Measurements from ENCODE around the gene GLIPR2. TPM values are rescaled to one million over a fixed set of nuclear protein-coding genes. Genes with fewer than 3 reads are reported as not detected.

Gene GLIPR2
- polyA plus RNA-seq, 1 of the 3 experiments (the other 2 are of a cell fraction): 38.3 TPM

DNA sequence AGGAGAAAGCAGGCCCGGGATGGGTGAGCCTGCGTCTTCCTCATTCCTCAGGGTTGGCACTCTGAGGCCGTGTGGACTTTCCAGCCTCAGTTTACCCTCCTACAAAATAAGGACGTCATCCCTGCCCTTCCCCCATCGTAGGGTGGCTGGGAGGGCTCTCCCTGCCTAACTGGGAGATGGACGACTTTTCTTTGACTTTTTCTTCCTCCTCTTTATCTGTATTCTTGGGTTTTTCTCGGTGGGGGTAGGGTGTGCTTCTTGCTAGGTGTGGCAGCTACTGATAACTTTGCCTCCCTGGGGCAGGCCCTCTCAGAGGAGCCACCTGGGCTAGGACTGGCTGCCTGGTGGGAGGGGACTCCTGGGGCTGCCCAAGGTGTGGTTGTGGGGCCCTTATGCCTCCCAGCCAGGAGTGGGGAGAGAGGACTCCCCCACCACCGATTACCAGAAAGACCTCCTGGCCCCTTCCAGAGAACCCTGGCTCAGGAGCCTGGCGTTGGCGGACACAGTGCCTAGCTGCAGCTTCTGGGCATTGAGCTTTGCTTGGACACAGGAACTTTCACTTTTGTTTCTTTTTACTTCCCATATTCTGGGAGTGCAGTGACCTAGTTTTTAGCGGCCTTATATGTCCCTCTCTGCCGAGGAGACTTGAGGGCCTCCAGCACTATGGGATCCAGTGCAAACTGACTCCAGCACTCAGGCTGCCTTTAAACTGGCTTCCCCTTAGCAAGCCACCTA lies 6.1 kb downstream of the GLIPR2 start:
- whole genome bisulfite sequencing (ENCODE audit: low lambda C conversion rate): 88% methylated on average over 11 of the region's 12 CpGs
- Histone ChIP-seq H3F3A (replicated peaks; ENCODE audit: insufficient read depth) (peaks cover 7% of the 10 kb centered on the region), H3K79me2 (ENCODE audit: insufficient read depth) (peaks cover 41% of the 10 kb centered on the region)

More for the DNA sequence above, 6.1 kb downstream of the GLIPR2 start:
- H3K27me3 ChIP-seq (ENCODE audit: insufficient read depth): no peaks in the 10 kb centered on the region
- POLR2A ChIA-PET: no interaction called here
- no peak overlapping the region for H2AFZ ChIP-seq (ENCODE audit: low read depth)
- CTCF ChIA-PET: interaction anchor here (0.6 to 8.1 kb wide), 2 partner anchors 24 to 187 kb away, joined by 3 to 113 read pairs; partner anchors contain the start of gene CCIN
- H3K9ac ChIP-seq: no peak overlapping the region
- no peak overlapping the region for H3K4me2 ChIP-seq
- H3K9me2 ChIP-seq: no peaks in the 10 kb centered on the region
- peaks cover 0 to 23% of the 10 kb centered on the region in 2 experiments for H3K36me3 ChIP-seq (replicated peaks in 1 of 2; ENCODE audit: control insufficient read depth in 1 of 2, insufficient read depth in 2 of 2, low read length in 1 of 2)
- TF ChIP-seq RCOR1 (IDR thresholded peaks at IDR 0.05; ENCODE audit: low read length) (no peak), JUND (IDR thresholded peaks at IDR 0.05) (no peak), TAF1 (IDR thresholded peaks at IDR 0.05; ENCODE audit: borderline replicate concordance, low read depth, low read length) (no peak), GABPA (IDR thresholded peaks at IDR 0.05; ENCODE audit: low read depth) (no peak), NRF1 (IDR thresholded peaks at IDR 0.05; ENCODE audit: low read depth, low read length) (no peak), MEF2A (IDR thresholded peaks at IDR 0.05; ENCODE audit: borderline replicate concordance, low read depth) (no peak), SIN3A (IDR thresholded peaks at IDR 0.05; ENCODE audit: borderline replicate concordance, low read depth, low read length) (no peak), FOSL2 (IDR thresholded peaks at IDR 0.05; ENCODE audit: borderline replicate concordance, low read depth) (no peak)
- TF ChIP-seq, protein P1, sequence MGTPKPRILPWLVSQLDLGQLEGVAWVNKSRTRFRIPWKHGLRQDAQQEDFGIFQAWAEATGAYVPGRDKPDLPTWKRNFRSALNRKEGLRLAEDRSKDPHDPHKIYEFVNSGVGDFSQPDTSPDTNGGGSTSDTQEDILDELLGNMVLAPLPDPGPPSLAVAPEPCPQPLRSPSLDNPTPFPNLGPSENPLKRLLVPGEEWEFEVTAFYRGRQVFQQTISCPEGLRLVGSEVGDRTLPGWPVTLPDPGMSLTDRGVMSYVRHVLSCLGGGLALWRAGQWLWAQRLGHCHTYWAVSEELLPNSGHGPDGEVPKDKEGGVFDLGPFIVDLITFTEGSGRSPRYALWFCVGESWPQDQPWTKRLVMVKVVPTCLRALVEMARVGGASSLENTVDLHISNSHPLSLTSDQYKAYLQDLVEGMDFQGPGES (IDR thresholded peaks at IDR 0.05; ENCODE audit: low read depth, low read length): no peak
- TF ChIP-seq, protein P2, sequence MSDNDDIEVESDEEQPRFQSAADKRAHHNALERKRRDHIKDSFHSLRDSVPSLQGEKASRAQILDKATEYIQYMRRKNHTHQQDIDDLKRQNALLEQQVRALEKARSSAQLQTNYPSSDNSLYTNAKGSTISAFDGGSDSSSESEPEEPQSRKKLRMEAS (IDR thresholded peaks at IDR 0.05; ENCODE audit: low read depth): no peak
- TF ChIP-seq, protein P3, sequence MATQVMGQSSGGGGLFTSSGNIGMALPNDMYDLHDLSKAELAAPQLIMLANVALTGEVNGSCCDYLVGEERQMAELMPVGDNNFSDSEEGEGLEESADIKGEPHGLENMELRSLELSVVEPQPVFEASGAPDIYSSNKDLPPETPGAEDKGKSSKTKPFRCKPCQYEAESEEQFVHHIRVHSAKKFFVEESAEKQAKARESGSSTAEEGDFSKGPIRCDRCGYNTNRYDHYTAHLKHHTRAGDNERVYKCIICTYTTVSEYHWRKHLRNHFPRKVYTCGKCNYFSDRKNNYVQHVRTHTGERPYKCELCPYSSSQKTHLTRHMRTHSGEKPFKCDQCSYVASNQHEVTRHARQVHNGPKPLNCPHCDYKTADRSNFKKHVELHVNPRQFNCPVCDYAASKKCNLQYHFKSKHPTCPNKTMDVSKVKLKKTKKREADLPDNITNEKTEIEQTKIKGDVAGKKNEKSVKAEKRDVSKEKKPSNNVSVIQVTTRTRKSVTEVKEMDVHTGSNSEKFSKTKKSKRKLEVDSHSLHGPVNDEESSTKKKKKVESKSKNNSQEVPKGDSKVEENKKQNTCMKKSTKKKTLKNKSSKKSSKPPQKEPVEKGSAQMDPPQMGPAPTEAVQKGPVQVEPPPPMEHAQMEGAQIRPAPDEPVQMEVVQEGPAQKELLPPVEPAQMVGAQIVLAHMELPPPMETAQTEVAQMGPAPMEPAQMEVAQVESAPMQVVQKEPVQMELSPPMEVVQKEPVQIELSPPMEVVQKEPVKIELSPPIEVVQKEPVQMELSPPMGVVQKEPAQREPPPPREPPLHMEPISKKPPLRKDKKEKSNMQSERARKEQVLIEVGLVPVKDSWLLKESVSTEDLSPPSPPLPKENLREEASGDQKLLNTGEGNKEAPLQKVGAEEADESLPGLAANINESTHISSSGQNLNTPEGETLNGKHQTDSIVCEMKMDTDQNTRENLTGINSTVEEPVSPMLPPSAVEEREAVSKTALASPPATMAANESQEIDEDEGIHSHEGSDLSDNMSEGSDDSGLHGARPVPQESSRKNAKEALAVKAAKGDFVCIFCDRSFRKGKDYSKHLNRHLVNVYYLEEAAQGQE (IDR thresholded peaks at IDR 0.05; ENCODE audit: low read depth, low read length): no peak
- TF ChIP-seq, protein P4, sequence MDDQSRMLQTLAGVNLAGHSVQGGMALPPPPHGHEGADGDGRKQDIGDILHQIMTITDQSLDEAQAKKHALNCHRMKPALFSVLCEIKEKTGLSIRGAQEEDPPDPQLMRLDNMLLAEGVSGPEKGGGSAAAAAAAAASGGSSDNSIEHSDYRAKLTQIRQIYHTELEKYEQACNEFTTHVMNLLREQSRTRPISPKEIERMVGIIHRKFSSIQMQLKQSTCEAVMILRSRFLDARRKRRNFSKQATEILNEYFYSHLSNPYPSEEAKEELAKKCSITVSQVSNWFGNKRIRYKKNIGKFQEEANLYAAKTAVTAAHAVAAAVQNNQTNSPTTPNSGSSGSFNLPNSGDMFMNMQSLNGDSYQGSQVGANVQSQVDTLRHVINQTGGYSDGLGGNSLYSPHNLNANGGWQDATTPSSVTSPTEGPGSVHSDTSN (IDR thresholded peaks at IDR 0.05): no peak
- no peak overlapping the region for H3K27ac ChIP-seq (ENCODE audit: low read depth in 2 of 2, low read length in 1 of 2)
- no peaks in the 10 kb centered on the region for H3K9me3 ChIP-seq
- peaks cover 8% of the 10 kb centered on the region for H4K20me1 ChIP-seq (ENCODE audit: insufficient read depth)
- peaks cover 1 to 14% of the 10 kb centered on the region in 2 experiments; a peak in 2 of 4 replicates for H3K4me1 ChIP-seq (ENCODE audit: control insufficient read depth in 1 of 2, insufficient read depth in 2 of 2, low read depth in 1 of 2, low read length in 1 of 2)
- no peak overlapping the region for H3K4me3 ChIP-seq (ENCODE audit: low read depth in 2 of 2, low read length in 1 of 2)
- no peak for DNase-seq

Measured in SK-N-SH (cell line).